HG02588 (cell line): ENCODE measurements around the gene DUSP18.
"Not testable (repeated sequence)": the region's sequence is repeated elsewhere in the genome, so short reads cannot be mapped to it uniquely, and the experiment has no call there.

Experiments used
- ATAC-seq: cut with Tn5 transposase; IDR thresholded peaks from one replicate; pipeline ENCODE4 v1.9.1; 2021; ENCODE audit warnings: mild to moderate bottlenecking, moderate library complexity; ENCODE audit not compliant: unreplicated experiment

The DUSP18 gene

DNA sequence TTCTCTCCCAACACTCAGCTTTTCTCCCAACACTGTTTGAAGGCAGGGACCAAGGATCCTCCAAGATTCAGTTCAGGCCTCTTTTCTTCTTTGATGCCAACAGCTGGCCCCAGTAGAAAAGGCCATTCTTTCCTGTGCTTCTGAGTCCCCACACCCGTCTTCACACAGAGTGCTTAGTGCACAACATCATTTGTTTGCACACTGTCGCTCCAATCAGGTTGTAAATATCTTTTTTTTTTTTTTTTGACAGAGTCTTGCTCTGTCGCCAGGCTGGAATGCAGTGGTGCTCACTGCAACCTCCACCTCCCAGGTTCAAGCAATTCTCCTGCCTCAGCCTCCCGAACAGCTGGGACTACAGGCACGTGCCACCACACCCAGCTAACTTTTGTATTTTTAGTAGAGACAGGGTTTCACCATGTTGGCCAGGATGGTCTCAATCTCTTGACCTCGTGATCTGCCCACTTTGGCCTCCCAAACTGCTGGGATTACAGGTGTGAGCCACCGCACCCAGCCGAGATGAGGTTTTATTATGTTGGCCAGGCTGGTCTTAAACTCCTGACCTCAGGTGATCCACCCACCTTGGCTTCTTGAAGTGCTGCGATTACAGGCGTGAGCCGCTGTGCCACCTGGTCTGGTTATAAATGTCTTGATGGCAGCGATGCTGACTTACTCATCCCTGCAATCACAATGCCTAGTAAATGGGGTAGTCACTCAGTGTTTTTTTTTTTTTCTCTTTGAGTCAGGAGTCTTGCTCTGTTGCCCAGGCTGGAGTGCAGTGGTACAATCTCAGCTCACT is 12.4 kb upstream of the DUSP18 start:
- not testable (repeated sequence) for ATAC-seq

DNA sequence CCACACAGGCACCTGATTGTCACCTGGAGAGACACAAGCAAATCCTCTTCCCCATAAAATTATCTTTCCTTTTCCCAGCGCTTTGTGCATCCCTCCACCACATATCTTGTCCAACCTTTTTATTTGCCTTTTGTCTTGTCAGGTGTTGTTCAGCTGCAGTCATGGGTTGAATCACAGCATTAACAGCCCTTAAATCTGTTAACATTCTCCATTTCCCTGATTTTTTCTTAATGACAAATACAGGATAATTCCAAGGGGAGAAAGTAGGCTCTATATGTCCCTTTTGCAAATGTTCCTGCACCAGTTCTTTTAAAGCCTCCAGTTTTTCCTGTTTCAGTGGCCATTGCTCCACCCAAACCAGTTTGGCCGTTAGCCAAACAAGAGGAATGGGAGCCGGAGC is 8.9 kb upstream of the DUSP18 start:
- not testable (repeated sequence) for ATAC-seq

DNA sequence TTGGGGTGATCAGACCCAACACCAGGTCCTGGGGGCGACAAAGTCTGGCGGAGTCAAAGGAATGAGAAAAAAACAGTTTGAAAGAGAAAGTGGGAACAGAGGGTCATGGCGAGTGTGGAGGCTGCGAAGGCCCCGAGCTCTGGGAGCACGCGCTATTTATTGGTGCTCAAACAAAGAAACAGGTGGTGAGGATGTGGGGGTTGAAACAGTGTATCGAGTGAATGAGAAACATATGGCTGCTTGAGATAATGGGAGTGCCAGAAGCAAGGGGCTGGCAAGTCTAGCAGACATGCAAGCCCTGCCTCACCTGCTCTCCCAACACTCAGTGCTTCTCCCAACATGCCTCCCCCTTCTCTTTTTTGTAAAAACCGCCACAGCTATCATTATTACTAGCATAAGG is 7.8 kb upstream of the DUSP18 start:
- ATAC-seq: no peak

DNA sequence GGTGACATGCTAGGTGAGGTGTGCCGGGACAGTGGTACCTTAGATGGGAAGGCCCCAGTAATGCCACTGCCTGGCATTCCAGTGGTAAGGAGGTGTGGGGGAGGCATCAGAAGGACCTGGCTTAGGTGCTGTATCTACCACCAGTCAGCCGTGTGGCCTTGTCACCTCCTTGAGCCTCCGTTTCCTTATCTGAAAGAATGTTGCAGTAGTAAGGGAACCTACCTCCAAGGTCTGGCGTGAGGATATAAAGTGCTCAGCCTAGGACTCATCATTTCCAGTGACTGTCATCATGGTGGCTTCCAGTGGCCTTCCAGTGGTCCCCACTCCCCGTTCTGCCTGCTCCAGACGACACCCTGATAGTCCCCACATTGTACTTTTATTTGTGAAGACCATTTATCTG is 6.8 kb upstream of the DUSP18 start:
- ATAC-seq: no peak

DNA sequence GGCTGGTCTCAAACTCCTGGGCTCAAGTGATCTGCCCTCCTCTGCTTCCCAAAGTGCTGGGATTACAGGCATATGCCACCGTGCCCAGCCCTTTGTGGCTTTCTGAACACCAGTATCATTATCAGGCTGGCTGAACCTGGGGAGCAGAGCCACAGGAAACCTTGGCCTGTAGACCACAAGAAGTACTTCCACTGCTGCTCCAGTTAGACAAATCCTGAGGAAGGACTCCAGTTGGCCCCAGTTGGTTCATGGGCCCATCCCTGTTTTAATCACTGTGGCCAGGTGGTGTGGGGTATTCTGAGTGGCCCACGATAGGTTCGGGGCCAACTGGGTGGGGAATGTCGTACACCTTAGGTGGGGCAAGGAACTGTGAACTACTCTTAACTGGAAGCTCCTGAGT is 5.5 kb upstream of the DUSP18 start:
- no peak for ATAC-seq

DNA sequence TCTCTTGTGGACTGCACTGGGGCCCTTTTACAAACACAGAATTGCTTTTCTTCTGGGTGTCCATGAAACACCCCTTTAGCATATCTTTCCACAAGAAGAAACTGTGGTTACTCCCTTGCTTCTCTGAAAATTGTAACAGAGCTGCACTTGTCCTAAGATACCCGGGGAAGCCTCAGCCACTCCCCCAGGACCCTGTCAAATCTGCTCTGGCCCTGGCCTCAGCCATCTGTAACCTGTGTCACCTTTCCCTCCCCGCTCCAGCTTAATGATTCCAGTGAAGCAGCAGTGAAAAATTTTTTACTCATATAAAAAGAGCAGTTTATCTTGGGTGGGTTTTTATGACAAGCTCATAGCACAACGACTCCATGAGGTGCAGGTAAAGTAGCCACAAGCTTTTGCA is 3.4 kb upstream of the DUSP18 start:
- no peak for ATAC-seq

DNA sequence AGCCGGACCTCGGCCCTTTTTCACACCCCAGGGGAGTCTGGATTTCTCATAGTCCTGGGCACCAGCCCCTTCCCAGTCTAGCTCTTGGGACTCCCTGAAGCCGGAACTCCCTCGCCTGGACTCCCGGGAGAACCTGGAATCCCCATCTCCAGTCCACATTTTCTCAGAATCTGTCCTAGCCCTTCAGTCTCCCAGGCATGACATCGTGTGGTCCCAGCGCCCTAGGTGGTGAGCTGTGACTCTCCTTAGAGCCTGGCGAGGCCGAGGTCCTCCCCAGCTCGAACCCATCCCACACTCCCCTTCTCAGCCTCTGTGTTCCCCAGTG is 673 bp upstream of the DUSP18 start:
- ATAC-seq: no peak

DNA sequence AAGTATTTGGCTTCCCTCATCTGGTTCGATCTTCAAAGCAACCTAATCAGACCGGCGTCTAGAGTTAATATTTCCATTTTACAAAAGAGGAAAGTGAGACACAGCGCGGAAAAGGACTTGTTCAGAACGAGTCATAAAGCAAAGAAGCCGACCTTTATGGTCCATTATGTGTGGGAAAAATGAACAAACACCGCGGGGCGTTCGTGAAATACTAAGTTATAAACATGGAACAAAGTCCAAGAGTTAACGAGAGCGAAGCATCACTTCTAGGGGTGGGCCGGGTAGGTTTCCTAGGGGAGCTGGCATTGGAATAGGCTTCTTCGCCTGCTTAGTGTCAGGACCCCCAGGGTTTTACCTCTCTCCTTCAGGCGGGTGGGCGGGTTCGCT is 575 bp downstream of the DUSP18 start:
- ATAC-seq: no peak

DNA sequence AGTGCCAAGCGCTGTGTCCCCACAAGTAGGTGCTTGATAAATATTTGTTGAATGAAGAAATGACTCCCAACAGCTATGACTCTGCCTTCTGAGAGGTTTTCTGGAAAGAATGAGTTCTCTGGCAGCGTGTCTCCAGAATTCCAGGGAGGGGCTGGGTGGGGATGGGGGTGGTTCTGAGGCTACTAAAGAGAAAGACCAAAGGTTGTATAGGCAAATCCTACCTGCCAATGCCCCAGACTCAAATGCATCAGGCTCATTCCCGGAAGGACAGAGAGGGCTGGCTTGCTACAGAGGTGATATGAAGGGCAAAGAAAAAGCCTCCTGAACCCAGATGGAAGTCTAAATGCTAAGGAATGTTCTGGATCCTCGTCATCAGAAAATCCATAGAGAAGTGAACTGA is 1.9 kb downstream of the DUSP18 start:
- ATAC-seq: no peak

DNA sequence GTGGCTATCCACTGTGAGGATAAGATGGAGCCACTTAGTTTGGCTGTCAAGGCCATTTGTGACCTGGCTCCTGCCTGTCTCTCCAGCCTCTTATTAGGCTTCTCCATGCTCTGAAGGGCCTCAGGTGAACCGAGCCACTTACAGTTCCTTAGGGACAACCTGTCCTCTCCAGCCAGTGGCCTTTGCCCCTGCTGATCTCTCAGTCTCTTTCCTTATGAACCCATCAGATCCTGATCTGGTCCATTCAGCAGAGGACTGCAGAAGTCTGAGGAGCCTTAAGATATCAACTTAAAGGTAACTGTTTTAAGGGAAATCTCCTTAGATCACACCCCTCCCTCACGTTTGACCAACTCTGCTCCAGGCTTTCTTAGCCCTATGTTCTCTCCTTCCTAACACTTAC is 2.4 kb downstream of the DUSP18 start:
- no peak for ATAC-seq

DNA sequence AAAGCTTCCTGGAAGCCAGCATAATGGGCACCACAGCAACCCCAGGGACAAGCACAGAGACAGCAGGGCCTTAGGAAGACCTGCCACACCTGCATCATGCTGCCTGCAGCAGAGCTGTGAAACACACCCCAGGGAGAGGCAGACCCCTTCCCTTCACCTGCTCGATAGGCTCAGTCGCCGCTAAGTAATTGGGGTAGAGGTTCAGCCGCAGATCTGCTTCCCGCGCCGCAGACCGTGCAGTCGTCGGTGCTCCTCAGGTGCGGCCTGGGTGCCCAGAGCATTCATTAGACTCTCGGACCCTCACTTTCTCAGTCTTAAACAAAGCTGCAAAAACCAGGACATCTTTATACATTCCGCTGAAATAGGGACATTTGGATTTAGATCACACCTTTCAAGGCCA is 2.9 kb downstream of the DUSP18 start:
- ATAC-seq: no peak

DNA sequence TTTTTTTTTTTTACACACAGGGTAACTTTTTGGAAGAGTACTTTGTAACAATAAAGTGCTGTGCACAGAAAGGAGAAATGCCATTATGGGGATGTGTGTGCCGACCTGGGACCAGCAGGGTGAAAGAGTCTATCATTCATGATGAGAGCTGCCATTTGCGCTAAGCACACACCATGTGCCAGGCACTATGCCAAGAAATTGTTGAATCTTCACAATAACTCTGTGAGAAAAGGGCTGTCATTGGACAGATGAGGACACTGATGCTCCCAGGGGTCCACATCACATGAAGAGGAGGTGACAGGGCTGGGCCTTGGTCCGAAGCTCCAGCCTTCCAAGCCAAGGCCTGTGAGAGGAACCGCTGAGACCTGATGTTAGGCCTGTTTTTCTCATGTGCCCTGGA is 5.6 kb downstream of the DUSP18 start:
- ATAC-seq: no peak

DNA sequence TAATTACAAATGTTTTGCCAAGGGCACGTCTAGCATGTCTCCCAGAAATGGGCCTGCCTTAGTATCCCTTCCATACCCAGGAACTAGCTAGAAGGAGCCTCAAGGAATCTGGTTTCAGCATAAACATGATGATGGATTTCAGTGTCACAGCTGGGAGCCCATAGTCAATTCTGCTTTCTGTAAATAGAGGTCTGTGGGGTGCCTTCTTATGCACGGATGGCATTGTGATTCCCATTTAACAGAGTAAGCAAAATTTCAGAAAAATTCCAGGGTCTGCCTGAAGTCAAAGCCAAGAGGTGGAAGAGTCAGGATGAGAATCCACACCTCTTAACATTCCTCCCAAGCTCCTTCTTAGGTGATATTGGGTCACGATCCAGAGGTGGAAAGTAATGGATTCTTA is 12.1 kb downstream of the DUSP18 start:
- ATAC-seq: no peak

DNA sequence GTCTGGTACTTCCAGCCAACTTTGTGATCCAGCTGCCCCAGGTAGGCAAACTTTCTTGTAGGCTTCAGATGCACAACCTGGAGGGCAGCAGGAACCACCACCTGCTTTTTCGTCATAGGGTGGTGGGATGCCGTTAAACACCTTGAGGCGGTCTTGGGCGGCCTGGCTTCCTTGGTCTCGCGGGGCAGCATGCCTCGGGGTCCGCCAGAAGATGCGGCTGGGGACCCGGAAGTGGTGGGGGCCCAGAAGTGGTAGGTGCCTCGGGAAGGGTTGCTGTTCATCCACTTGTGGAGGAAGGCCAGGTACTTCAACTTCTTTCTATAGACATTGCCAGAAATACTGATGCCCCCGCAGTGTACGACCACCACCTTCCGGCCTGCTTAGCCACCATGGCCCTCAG is 13.3 kb downstream of the DUSP18 start:
- no peak for ATAC-seq

DNA sequence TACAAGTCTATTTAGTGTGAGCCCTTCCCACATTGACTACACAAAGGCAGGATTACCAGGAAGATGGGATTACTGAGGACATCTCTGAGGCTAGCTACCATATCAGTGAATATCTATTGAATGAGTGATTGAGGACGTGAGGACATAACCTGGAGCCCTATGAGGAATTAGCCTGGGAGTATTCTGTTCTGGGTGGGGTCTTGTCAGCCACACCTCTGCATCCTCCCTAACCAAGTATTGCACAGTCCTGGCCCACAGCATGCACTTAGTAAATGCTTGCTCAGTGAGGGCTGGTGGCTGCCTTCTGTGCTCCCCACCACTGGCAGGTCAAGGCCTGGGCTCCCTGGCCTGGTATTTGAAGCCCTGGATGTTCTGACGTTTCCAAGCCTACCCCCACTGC is 14.8 kb downstream of the DUSP18 start:
- no peak for ATAC-seq

DNA sequence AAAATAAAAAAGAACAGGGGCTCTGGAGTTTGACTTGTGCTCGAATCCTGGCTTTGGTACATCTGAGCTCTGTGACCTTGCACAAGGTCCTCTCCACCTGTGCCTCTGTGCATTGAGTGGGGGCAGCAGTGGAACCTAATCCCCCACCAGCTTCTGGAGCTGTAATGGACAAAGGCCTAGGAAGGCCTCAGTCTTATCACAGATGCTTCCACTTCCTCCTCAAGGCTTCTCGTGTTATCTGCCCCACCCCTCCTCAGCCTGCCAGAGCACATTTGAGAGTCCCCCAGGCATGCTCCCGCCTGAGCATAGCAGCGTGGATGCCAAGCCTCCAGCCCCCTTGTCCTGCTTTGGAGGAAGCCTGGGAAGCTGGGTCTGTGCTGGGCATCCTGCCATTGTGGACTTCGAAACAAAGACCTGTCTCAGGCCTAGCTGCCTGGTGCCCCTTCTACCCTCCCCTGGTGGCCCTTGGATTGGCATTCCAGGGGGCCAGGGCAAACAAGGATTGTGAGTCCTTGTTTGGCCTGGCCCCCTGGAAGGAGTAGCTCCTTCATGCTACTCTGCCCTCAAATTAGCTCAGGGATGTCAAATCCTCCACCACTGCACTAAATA is 17.1 kb downstream of the DUSP18 start:
- no peak for ATAC-seq

DNA sequence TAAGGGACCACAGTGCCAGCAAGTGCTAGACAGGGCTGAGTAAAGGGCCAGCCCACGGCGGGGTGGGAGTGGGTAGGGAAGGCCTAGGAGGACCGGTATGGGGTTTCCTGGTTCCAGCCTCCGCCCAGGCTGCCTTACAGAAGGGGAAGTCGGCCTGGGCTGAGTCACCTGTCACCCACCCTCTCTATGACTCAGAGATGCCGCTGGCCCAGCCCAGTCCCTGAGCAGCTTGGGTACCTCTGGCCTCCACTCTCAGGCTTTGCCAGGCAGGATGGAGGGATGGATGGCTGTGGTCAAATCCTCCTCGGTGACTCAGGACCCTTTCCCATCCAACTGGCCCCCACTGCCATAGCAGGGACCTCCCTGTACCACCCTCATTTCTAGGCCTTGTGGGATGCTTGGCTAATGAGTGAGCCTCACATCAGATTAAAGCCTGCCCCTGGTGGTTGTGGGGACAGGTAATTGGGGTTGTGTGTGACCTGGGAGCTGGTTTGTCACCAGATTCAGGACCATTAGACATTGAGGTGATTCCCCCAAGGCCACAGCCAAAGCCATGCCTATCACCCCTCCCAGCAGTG is 18.2 kb downstream of the DUSP18 start:
- no peak for ATAC-seq

DNA sequence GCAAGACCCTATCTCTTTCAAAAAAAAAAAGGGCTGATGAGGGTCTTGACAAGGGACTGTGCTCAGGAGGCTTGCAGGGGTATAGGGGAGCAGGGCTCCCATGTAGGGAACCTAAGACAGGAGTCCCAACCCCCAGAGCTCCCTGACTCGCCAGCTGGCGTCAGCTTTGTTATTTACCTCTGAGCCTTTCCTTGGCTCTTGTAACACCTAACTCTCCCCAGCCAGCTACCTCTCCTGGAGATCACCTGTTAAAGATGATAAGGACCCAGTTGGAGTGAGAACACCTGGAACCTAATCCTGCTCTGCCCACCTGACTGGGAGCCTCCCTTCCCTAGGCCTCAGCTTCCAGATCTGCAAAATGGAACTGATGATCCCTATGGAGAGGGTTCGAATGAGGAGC is 18.9 kb downstream of the DUSP18 start:
- no peak for ATAC-seq

DNA sequence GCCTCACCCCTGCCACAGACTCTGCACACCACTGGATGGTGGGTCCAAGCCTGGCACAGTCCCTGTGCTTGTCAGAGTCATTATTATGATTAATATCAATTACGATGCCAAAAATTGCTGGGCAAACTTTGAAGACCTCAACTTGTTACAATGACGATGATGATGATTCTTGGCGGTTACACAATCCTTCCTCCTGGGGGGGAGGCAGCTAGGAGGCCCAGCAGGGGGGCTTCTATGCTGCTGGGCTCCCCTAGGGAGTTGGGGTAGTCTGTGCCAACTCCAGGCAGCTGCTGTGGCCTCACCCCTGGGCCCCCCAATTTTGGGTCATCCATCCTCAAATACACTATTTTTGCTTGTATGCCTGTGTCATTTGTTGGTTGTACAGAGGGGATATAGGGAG is 20.1 kb downstream of the DUSP18 start:
- ATAC-seq: no peak

DNA sequence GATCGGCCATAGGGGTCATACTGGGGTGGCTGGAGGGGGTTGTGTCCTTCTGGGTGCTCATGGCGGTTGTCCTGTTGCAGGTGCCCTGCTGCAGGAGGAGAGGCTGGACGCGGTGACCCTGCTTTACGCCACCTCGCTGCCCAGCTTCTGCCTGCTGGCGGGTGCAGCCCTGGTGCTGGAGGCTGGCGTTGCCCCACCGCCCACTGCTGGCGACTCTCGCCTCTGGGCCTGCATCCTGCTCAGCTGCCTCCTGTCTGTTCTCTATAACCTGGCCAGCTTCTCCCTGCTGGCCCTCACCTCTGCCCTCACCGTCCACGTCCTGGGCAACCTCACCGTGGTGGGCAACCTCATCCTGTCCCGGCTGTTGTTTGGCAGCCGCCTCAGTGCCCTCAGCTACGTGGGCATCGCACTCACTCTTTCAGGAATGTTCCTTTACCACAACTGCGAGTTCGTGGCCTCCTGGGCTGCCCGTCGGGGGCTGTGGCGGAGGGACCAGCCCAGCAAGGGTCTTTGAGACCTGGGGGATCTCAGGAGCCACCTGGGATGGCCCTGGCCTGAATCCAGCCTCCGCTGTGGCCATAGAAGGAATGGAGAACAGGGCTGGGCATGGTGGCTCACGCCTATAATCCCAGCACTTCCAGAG is 21.0 kb downstream of the DUSP18 start:
- ATAC-seq: no peak

DNA sequence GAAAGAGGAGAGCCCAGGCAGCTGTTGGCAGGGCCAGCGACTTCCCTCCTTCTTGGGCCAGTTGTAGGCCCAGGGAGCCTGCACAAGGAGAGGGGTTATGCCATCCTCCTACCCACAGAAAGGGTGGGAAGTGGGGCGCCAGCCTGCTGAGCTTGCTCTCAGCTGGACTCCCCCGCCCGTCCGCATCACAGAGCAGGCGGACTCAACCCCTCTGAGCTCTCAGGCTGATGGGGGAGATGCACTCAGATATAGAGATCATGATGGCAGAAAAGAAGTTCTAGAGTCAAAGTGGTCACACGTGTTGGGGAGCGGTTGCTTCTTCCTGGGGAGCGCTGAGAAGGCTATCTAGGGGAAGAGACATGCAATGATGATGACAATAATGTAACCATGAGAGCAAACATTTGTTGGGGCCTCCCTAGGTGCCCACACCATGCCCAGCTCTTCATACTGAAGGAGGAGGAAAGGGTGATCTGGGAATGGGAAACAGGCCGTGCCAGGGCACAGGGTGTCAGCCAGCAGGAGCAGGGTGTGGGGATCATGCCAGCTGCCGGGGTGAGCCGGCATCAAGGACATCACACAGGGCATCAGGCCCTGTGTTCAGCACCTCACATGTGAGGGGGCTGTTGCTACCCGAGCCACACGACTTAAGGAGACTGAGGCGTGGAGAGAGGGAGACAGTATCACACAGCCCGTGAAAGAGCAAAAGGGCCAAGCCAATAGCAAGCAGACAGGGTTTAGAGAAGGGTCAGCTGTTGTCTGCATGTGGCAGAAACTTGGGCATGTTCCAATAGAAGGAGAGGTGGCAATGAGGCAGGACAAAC is 24.4 kb downstream of the DUSP18 start:
- ATAC-seq: no peak
